Immature natural killer cell (primary cell): Measurements from ENCODE around the gene RXRB. TPM values are rescaled to one million over a fixed set of nuclear protein-coding genes. Genes with fewer than 3 reads are reported as not detected.
A peak's percentile ranks its signal among the peaks of the same experiment; 100 is the strongest.
"Not testable (repeated sequence)": the region's sequence is repeated elsewhere in the genome, so short reads cannot be mapped to it uniquely, and the experiment has no call there.

Source experiments
- DNase-seq, 3 donors: peaks; one replicate each; pipeline ENCODE4 v3.0.0; 2022; ENCODE audit warnings: mixed read lengths in 1 of 3
- H3K27ac Mint-ChIP-seq, 6 donors: one replicate each; pipeline ENCODE4 v1.8.0; 2020; ENCODE audit warnings: mixed read lengths in 6 of 6, mild to moderate bottlenecking in 5 of 6, inconsistent platforms in 4 of 6, moderate library complexity in 3 of 6
- H3K27me3 Mint-ChIP-seq, 3 donors: one replicate each; pipeline ENCODE4 v1.8.0; 2020 to 2021; ENCODE audit warnings: low read depth in 3 of 3, mild to moderate bottlenecking in 3 of 3, mixed read lengths in 3 of 3, moderate library complexity in 3 of 3, inconsistent platforms in 1 of 3
- H3K36me3 Mint-ChIP-seq, 3 donors: one replicate each; pipeline ENCODE4 v1.8.0; 2020; ENCODE audit warnings: mixed read lengths in 3 of 3, inconsistent platforms in 2 of 3, mild to moderate bottlenecking in 2 of 3
- H3K4me1 Mint-ChIP-seq, 2 donors: one replicate each; pipeline ENCODE4 v1.8.0; 2020; ENCODE audit warnings: inconsistent platforms in 2 of 2, mild to moderate bottlenecking in 2 of 2, mixed read lengths in 2 of 2, moderate library complexity in 1 of 2
- H3K4me3 Mint-ChIP-seq, 5 donors: one replicate each; pipeline ENCODE4 v1.8.0; 2020; ENCODE audit warnings: mild to moderate bottlenecking in 5 of 5, mixed read lengths in 5 of 5, inconsistent platforms in 3 of 5, moderate library complexity in 3 of 5
- H3K9me3 Mint-ChIP-seq, 6 donors: one replicate each; pipeline ENCODE4 v1.8.0; 2020; ENCODE audit warnings: mild to moderate bottlenecking in 6 of 6, mixed read lengths in 6 of 6, inconsistent platforms in 4 of 6, moderate library complexity in 3 of 6
- polyA plus RNA-seq, 3 donors: library from polyadenylated mRNA; unstranded; fragments of 300-500 nt; fragmentation: Illumina TruSeq; gene quantifications; one replicate each; pipeline ENCODE4 v1.2.3, GENCODE V29; 2021

Gene RXRB
- 10 to 100 TPM in 1 of 3 donors, 1 to 10 TPM in 2; 6.0 to 11.8 (median 6.9) TPM for polyA plus RNA-seq

DNA sequence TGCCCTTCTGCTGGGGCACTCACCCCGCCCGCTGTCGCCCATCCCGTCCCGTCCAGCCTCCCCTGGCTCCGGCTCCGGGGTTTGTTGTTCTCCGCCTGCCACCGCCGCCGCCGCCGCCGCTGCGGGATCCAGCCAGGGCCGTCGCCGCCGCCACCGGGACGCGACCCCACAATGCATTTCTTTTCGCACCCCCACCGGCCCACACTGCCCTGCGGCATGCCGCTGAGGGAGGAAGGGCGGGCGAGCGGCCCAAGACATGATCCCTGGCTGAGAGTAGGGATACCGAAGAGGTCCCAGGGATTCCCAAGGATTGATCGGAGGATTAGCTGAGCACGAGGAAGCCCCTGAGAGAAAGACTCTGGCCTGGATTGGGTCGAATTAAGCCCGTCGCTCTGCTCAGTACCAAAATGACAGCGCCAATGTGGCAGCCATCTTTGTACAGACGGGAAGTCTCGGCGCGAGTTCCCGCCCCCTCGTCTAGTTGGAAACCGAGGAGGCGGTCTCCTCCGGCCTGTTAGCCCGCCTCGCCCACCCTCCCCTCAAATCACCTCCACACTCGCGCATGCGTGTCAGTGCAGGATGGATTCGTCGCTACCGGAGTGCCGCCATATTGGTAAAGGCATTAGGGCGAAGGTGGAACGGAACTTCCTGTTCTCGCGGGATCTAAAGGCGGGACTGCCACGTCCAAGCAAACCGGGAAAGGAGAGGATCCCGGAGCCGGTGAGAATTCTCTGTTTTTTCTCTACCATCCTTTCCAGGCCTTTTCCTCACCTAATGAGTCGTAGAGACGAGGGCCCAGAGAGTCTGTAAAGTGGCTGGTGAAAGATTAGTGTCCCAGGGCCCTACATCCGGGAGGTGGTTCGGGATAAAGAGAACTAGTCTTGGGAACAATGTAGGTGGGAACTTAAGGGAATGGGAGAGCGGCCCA is at the start of gene RXRB, which contains the start of gene SLC39A7:
Gene RXRB (minus strand): TSS at position 447 of the 928 bp plus-strand sequence. CDS start 189 bp downstream, at position 258.
Gene SLC39A7 (plus strand): TSS at position 649 of the 928 bp plus-strand sequence. CDS start 379 bp downstream, outside the sequence.
- peaks cover 14 to 17% (median 15%) of the 10 kb centered on the region in 3 donors for H3K27me3 Mint-ChIP-seq
- no peaks in the 10 kb centered on the region for H3K9me3 Mint-ChIP-seq
- peak within 1 kb of the TSS; percentile 97 to 100 (median 99) for H3K27ac Mint-ChIP-seq
- peak; percentile 98 to 99 (median 98) for DNase-seq
- peak within 1 kb of the TSS; percentile 99 to 100 (median 99) for H3K4me3 Mint-ChIP-seq
- peaks cover 18 to 37% (median 19%) of the 10 kb centered on the region in 3 donors for H3K36me3 Mint-ChIP-seq
- H3K4me1 Mint-ChIP-seq, result peaks cover 71 to 85% of the 10 kb centered on the region in 2 donors

DNA sequence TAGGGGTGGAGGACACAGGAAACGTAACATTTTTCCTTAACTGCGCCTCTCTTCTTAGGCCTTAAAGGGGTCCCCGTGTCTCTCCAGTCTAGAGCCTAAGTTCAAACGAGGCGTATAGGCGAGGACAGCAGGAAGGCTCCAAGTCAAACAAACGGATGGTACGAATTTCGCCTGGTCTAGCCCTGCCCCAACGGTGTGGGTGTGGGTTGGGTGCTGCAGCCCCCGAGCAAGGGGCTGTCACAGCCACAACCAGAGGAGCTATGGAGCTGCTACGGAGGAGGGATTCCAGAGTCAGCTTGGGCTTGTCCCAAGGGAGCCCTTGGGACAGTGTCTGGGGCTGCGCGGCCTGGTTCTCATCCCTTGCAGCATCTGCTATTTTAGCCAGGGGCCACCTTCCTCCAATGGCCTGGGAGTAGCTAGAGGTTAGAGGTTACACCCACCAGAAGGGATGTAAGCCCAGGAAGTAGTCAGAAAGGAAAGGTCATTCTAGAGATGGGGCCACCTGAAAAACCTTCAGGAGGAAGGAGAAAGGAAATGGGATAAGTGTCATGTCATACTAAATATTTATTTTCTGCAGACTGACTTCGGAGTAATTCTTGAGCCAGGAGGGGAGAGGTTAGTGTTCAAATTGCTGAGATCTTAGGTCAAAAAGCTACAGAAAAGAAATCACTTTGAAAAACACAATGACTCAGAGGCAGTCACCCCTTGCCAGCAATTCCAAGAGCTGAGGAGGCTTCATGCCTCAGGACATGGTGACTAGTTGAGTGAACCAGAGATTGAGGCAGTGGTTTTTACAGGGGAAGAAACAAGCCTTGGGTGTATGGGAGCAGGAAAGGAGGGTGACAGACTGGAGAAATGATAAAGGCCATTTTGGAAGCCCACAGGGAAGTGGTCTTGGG is 49.5 kb upstream of the RXRB start:
- peak overlapping the region; percentile 93 to 96 (median 96) for H3K27ac Mint-ChIP-seq
- no peaks in the 10 kb centered on the region for H3K9me3 Mint-ChIP-seq
- DNase-seq, result no peak
- peaks cover 39 to 41% of the 10 kb centered on the region in 2 donors for H3K4me1 Mint-ChIP-seq
- H3K36me3 Mint-ChIP-seq, result peaks cover 5 to 14% (median 6%) of the 10 kb centered on the region in 3 donors
- peaks cover 0 to 3% (median 0%) of the 10 kb centered on the region in 3 donors for H3K27me3 Mint-ChIP-seq
- peak overlapping the region; percentile 84 to 93 (median 91) for H3K4me3 Mint-ChIP-seq

DNA sequence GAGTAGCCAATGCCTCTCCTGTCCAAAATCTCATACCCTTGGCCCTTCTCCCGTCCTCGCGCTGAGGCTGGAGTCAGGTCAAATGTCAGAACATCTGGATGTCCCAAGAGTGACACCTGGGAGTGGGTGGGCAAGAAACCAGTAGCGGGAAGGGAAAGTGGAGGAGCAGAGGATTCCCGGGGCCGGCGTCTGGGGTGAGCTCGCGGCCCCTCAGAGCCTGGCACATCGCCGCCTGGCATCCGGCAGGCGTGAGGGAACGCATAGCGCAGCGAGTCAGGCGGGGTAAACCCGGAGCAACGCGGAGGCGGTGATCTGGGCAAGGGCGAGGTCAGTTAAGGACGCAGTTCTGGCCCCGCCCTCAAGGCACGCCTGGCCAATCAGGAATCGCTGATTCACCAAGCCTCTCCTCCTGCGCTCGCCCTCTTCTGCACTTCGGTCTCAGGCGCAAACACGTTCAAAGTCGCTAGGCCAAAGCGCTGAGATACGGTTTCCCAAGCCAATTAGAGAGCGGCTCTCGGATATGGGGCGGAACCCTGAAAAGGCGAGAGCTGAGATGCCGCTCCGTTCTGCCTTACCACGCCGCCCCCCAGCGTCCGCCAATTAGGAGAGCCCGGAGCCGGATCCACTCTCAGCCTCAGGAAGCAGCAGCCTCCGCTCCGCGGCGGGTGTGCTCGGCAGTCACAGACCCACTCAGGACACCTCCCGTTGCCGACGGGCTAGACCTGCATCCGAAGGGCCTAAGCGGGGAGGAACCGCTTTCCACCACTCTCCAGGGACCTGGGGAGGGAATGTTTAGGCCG is 48.7 kb upstream of the RXRB start:
- Mint-ChIP-seq H3K4me1 (peaks cover 39 to 41% of the 10 kb centered on the region in 2 donors), H3K9me3 (no peaks in the 10 kb centered on the region), H3K36me3 (peaks cover 5 to 14% (median 6%) of the 10 kb centered on the region in 3 donors), H3K4me3 (peak overlapping the region; percentile 84 to 93 (median 91)), H3K27ac (peak overlapping the region; percentile 93 to 96 (median 96)), H3K27me3 (peaks cover 0 to 3% (median 2%) of the 10 kb centered on the region in 3 donors)
- peak; percentile 96 to 98 (median 97) for DNase-seq

DNA sequence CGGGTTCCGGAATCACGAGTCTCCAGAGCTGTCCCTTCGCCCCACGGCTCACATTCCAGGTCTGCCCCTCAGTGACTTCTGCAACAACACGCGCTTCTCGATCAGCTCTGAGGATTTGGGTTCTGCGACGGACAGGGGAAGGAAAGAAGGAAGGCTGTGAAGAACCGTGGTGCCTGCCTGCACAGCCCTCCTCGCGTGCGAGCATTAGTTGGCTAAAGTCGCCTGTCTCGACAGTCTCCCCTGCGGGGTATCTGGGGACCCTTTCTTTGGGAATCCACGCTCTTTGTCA is 48.1 kb upstream of the RXRB start:
- peaks cover 5 to 11% (median 6%) of the 10 kb centered on the region in 3 donors for H3K36me3 Mint-ChIP-seq
- peaks cover 2 to 4% (median 3%) of the 10 kb centered on the region in 3 donors for H3K27me3 Mint-ChIP-seq
- H3K9me3 Mint-ChIP-seq, result no peaks in the 10 kb centered on the region
- no peak for DNase-seq
- peaks cover 39 to 41% of the 10 kb centered on the region in 2 donors for H3K4me1 Mint-ChIP-seq
- H3K4me3 Mint-ChIP-seq, result peak overlapping the region; percentile 84 to 93 (median 91)
- peak overlapping the region; percentile 93 to 96 (median 96) for H3K27ac Mint-ChIP-seq

DNA sequence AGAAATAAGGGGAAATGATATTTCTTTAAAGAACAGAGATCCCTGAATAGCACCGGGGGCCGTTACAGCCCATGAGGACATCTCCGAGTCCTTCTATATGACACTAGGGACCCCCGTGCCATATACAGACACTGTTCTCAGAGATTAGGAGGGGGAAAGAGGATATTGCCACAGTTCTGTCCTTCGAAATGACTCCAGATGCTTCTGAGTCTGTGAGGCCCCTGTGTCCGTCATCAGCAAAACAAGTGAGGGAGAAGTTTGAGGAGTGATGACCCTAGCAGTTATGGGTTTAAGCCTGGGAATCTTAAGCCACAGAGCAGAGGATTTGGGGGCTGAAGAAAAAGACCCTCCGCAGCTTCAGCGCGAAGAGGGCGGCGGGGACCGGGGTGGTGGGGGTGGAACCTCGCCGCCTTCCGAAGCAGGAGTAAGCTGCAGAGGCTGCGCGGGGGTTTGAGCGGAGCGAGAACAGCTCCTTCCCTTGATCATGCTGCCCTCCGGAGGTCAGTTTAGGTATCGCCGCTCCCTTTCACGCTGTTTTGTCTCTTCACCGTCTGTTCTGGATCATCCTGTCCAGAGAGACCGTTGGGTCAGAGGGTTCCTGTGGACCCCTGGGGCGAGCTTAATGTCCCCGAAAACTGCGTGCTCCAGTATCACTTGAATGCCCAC is 47.6 kb upstream of the RXRB start:
- Mint-ChIP-seq H3K4me3 (peak overlapping the region; percentile 84 to 93 (median 91)), H3K9me3 (no peaks in the 10 kb centered on the region), H3K36me3 (peaks cover 5 to 11% (median 6%) of the 10 kb centered on the region in 3 donors), H3K27me3 (peaks cover 3 to 5% (median 4%) of the 10 kb centered on the region in 3 donors), H3K27ac (peak overlapping the region; percentile 93 to 96 (median 96)), H3K4me1 (peaks cover 39 to 41% of the 10 kb centered on the region in 2 donors)
- DNase-seq, result peak; percentile 83 to 86 (median 86)

DNA sequence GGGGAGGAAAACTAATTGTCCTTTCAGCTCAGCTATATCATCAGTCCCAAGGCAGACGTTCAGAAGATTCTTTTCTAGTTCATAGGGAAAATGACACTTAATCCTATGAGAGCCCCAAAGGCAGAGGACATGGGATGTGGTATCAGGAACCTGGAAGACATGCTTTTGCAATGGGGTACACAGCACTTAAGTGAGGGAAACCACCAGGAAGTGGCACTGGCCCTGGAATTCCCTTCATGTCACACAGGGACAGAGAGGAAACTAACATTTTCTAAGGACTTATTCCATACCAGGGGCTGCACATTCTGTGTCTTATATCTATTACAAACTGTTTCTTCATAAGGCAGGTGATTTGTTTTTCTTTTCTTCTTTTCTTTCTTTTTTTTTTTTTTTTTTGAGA is 43.0 kb upstream of the RXRB start:
- no peak for DNase-seq
- Mint-ChIP-seq H3K4me1 (peaks cover 7 to 8% of the 10 kb centered on the region in 2 donors), H3K27me3 (peaks cover 9 to 12% (median 11%) of the 10 kb centered on the region in 3 donors), H3K36me3 (peaks cover 0 to 6% (median 0%) of the 10 kb centered on the region in 3 donors), H3K9me3 (no peaks in the 10 kb centered on the region), H3K4me3 (no peak overlapping the region), H3K27ac (no peak overlapping the region)

DNA sequence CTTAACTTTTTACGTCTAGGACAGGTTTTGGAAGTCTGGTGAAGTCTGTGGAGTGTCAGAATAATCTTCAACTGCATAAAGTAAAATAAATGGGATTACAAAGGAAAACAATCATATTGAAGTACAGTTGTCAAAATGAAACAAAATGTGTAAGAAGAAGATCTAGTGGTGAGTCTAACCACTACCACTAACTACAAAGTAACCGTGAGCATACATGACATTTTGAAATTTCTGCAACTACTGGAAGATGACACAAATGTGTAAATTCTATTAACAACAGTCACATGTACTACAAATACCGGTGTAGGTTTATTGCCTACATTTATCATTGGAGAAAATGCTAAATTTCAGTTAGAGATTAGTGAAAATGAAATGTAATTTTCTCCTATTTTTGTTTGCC is 41.5 kb upstream of the RXRB start:
- Mint-ChIP-seq H3K27ac (no peak overlapping the region), H3K36me3 (peaks cover 0 to 6% (median 0%) of the 10 kb centered on the region in 3 donors), H3K27me3 (peaks cover 9 to 15% (median 12%) of the 10 kb centered on the region in 3 donors), H3K9me3 (no peaks in the 10 kb centered on the region), H3K4me1 (no peaks in the 10 kb centered on the region), H3K4me3 (no peak overlapping the region)
- no peak for DNase-seq

DNA sequence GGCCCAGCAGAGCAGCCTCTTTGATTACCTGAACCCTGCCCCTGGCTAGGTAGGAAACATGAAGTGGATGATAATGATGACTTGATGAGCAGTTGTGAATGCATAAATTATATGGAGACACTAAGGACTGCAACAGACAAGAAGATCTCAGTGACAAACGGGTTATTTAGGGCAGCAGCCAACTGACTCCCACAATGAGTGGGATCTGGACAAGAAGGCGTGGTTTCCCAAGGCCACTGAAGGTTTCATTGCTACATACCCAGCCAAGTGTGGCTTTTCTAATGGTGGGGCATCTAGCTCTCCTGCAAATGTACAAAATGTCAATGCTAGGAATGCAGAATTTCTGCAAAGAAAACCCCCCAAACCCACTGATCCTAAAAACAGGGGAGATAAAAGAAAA is 37.3 kb upstream of the RXRB start:
- Mint-ChIP-seq H3K27ac (no peak overlapping the region), H3K9me3 (no peaks in the 10 kb centered on the region), H3K36me3 (peaks cover 0 to 6% (median 0%) of the 10 kb centered on the region in 3 donors), H3K4me1 (no peaks in the 10 kb centered on the region), H3K27me3 (peaks cover 7 to 22% (median 13%) of the 10 kb centered on the region in 3 donors), H3K4me3 (no peak overlapping the region)
- no peak for DNase-seq

DNA sequence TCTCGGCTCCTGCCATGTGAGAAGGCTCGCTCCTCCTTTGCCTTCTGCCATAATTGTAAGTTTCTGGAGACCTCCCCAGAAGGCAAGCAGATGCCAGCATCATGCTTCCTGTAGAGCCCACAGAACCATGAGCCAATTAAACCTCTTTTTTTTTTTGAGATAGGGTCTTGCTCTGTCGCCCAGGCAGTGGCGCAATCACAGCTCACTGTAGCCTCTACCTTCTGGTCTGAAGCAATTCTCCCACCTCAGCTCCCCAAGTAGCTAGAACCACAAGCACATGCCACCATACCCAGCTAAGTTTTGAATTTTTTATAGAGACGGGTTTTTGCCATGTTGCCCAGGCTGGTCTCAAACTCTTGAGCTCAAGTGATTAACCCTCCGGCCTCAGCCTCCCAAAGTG is 36.4 kb upstream of the RXRB start:
- Mint-ChIP-seq H3K4me1 (no peaks in the 10 kb centered on the region), H3K36me3 (peaks cover 0 to 4% (median 0%) of the 10 kb centered on the region in 3 donors), H3K4me3 (no peak overlapping the region), H3K27me3 (peaks cover 6 to 18% (median 14%) of the 10 kb centered on the region in 3 donors), H3K9me3 (no peaks in the 10 kb centered on the region), H3K27ac (no peak overlapping the region)
- no peak for DNase-seq

DNA sequence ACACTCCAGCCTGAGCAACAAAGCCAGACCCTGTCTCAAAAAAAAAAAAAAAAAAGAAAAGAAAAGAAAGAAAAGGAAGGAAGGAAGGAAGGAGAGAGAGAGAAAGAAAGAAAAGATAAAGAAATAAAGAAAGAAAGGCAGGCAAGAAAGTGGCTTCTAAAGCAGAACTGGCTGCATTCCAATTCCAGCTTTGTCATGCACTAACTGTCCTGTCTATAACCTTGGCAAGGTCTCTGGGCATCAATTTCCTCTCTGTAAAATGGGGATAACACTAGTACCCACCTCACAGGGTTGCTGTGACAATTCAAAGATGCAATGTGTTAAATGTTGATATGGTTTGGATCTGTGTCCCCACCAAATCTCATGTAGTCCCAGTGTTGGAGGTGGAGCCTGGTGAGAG is 35.9 kb upstream of the RXRB start:
- Mint-ChIP-seq H3K36me3 (peaks cover 0 to 3% (median 0%) of the 10 kb centered on the region in 3 donors), H3K27me3 (peaks cover 5 to 16% (median 14%) of the 10 kb centered on the region in 3 donors), H3K4me1 (no peaks in the 10 kb centered on the region), H3K4me3 (no peak overlapping the region), H3K27ac (no peak overlapping the region), H3K9me3 (no peaks in the 10 kb centered on the region)
- DNase-seq, result no peak

DNA sequence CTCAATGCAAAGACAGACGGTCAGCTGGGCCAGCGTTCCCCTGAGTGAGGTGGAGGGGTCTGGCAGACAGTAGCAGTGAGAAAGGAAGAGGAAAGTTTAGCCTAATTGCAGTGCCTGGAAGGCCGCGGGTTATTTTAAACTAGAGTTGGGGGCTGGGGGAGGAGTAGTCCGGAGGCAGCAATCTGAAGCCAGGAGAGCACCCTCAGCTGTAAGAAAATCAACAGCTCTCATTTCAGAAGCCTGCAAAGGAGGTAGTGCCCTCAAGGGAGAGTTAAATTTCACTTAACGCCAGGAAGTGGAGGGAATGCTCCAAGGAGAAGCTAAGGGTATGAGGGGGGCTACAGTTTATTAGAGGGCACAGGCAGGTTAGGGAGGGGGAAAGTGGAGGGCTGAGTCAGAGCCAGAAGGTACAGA is 34.8 kb upstream of the RXRB start:
- Mint-ChIP-seq H3K27me3 (peaks cover 5 to 16% (median 15%) of the 10 kb centered on the region in 3 donors), H3K27ac (no peak overlapping the region), H3K36me3 (no peaks in the 10 kb centered on the region), H3K9me3 (no peaks in the 10 kb centered on the region), H3K4me1 (no peaks in the 10 kb centered on the region), H3K4me3 (no peak overlapping the region)
- DNase-seq, result no peak

DNA sequence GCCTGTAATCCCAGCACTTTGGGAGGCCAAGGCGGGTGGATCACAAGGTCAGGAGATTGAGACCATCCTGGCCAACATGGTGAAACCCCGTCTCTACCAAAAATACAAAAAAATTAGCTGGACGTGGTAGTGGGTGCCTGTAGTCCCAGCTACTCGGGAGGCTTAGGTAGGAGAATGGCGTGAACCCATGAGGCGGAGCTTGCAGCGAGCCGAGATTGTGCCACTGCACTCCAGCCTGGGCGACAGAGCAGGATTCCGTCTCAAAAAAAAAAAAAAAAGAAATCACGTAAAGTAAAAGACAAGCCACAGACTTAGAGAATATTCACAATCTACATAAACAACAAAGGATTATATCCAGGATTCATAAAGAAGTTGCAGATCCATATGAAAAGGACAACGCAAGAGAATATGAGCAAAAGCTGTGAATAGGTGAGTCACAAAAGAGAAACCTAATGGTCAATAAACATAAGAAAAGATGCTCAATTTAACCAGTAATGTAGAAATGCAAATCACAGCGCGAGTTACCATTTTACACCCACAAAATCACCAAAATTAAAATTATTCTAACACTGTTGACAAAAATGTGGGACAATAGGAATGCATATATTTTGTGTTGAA is 26.1 kb upstream of the RXRB start:
- not testable (repeated sequence) for H3K9me3 Mint-ChIP-seq, H3K27ac Mint-ChIP-seq, DNase-seq, H3K4me3 Mint-ChIP-seq, H3K4me1 Mint-ChIP-seq, H3K36me3 Mint-ChIP-seq
- peaks cover 3 to 20% (median 7%) of the 10 kb centered on the region in 3 donors for H3K27me3 Mint-ChIP-seq
